SK-N-SH treated with all-trans-retinoic acid at 6 μM for 48 hours (cell line): Measurements from ENCODE around the gene EXOC7.

Experiments used
- ARNTL ChIP-seq: fragments of 450-650 bp; formaldehyde crosslinking; IDR thresholded peaks from 2 replicates; pipeline ENCODE4 v1.5.0; 2020; ENCODE audit warnings: low read depth, mild to moderate bottlenecking, moderate library complexity, borderline replicate concordance
- CREB5 ChIP-seq: fragments of 250-450 bp; sonication (Bioruptor Pico); IDR thresholded peaks from 2 replicates; pipeline ENCODE4 v1.5.1; 2020; ENCODE audit warnings: low read depth, mild to moderate bottlenecking, moderate library complexity
- CSDC2 ChIP-seq: fragments of 250-450 bp; sonication (Bioruptor Pico); IDR thresholded peaks from 2 replicates; pipeline ENCODE4 v1.5.0; 2020; ENCODE audit warnings: mild to moderate bottlenecking, moderate library complexity
- ISL1 ChIP-seq: fragments of 250-450 bp; sonication (Bioruptor Pico); IDR thresholded peaks from 2 replicates; pipeline ENCODE4 v2.1.2; 2022; ENCODE audit warnings: mild to moderate bottlenecking, moderate library complexity
- OSR1 ChIP-seq: fragments of 250-450 bp; sonication (Bioruptor Pico); IDR thresholded peaks from 2 replicates; pipeline ENCODE4 v1.8.0; 2022; ENCODE audit warnings: moderate library complexity, mild to moderate bottlenecking, inconsistent platforms
- POU6F1 ChIP-seq: fragments of 250-450 bp; sonication (Bioruptor Pico); IDR thresholded peaks from 2 replicates; pipeline ENCODE4 v1.8.0; 2021; ENCODE audit warnings: low read depth, mild to moderate bottlenecking, moderate library complexity, borderline replicate concordance
- PPARA ChIP-seq: fragments of 250-450 bp; sonication (Bioruptor Pico); IDR thresholded peaks from 2 replicates; pipeline ENCODE4 v1.5.0; 2020; ENCODE audit warnings: mild to moderate bottlenecking, borderline replicate concordance
- RARB ChIP-seq: fragments of 250-450 bp; sonication (Bioruptor Pico); IDR thresholded peaks from 2 replicates; pipeline ENCODE4 v1.8.0; 2021; ENCODE audit warnings: mild to moderate bottlenecking, moderate library complexity
- SNAI2 ChIP-seq: fragments of 250-450 bp; sonication (Bioruptor Pico); IDR thresholded peaks from 2 replicates; pipeline ENCODE4 v1.5.0; 2020; ENCODE audit warnings: mild to moderate bottlenecking, moderate library complexity
- TCF4 ChIP-seq: fragments of 250-450 bp; sonication (Bioruptor Pico); IDR thresholded peaks from 2 replicates; pipeline ENCODE4 v1.8.0; 2021; ENCODE audit warnings: mild to moderate bottlenecking, moderate library complexity, borderline replicate concordance
- ZFP3 ChIP-seq: fragments of 250-450 bp; sonication (Bioruptor Pico); IDR thresholded peaks from 2 replicates; pipeline ENCODE4 v1.5.0; 2020; ENCODE audit warnings: mild to moderate bottlenecking, moderate library complexity
- ZNF565 ChIP-seq: fragments of 450-650 bp; formaldehyde crosslinking; conservative IDR thresholded peaks from 2 replicates; pipeline ENCODE4 v1.5.0; 2020; ENCODE audit warnings: low read depth, mild to moderate bottlenecking, moderate library complexity
- ZNF8 ChIP-seq: fragments of 450-650 bp; formaldehyde crosslinking; IDR thresholded peaks from 2 replicates; pipeline ENCODE4 v1.5.0; 2020; ENCODE audit warnings: mild to moderate bottlenecking, moderate library complexity
- TF ChIP-seq, protein P1 (sequence below): fragments of 250-450 bp; sonication (Bioruptor Pico); IDR thresholded peaks from 2 replicates; pipeline ENCODE4 v1.8.0; 2020; ENCODE audit warnings: mild to moderate bottlenecking, moderate library complexity, borderline replicate concordance

- TF ChIP-seq, protein P1, sequence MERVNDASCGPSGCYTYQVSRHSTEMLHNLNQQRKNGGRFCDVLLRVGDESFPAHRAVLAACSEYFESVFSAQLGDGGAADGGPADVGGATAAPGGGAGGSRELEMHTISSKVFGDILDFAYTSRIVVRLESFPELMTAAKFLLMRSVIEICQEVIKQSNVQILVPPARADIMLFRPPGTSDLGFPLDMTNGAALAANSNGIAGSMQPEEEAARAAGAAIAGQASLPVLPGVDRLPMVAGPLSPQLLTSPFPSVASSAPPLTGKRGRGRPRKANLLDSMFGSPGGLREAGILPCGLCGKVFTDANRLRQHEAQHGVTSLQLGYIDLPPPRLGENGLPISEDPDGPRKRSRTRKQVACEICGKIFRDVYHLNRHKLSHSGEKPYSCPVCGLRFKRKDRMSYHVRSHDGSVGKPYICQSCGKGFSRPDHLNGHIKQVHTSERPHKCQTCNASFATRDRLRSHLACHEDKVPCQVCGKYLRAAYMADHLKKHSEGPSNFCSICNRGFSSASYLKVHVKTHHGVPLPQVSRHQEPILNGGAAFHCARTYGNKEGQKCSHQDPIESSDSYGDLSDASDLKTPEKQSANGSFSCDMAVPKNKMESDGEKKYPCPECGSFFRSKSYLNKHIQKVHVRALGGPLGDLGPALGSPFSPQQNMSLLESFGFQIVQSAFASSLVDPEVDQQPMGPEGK (CRISPR knock-in tag), result no peak
- TF ChIP-seq ZNF565 (CRISPR knock-in tag) (no peak), ZFP3 (no peak), ARNTL (CRISPR knock-in tag) (no peak), CREB5 (no peak), POU6F1 (CRISPR knock-in tag) (no peak), SNAI2 (CRISPR knock-in tag) (no peak), RARB (no peak), OSR1 (CRISPR knock-in tag) (no peak), PPARA (CRISPR knock-in tag) (no peak), ISL1 (CRISPR knock-in tag) (no peak), ZNF8 (no peak), TCF4 (CRISPR knock-in tag) (no peak), CSDC2 (no peak)
Measured at GRCh38 chr17:76032073-76032779, 71.4 kb downstream of the EXOC7 start.
